Mesodermal cell (in vitro differentiated cells): Measurements from ENCODE around the gene COX18.

Source experiments
- H3K27ac ChIP-seq: 2 replicates; pipeline ENCODE4 v1.7.0; 2013; ENCODE audit warnings: mild to moderate bottlenecking, low read depth, low read length, moderate library complexity; ENCODE audit not compliant: severe bottlenecking
- H3K36me3 ChIP-seq: 2 replicates; pipeline ENCODE4 v1.7.1; 2013; ENCODE audit warnings: mild to moderate bottlenecking, low read length, moderate library complexity; ENCODE audit not compliant: control insufficient read depth, insufficient read depth
- H3K4me1 ChIP-seq: one replicate; pipeline ENCODE4 v1.7.1; 2013; ENCODE audit warnings: mild to moderate bottlenecking, low read length; ENCODE audit not compliant: insufficient read depth, control insufficient read depth, poor library complexity, severe bottlenecking
- H3K4me3 ChIP-seq: 2 replicates; pipeline ENCODE4 v1.7.0; 2013; ENCODE audit warnings: low read length, control low read depth, mild to moderate bottlenecking; ENCODE audit not compliant: insufficient read depth, poor library complexity, severe bottlenecking; ENCODE audit errors: extremely low read depth
- H3K9me3 ChIP-seq: 2 replicates; pipeline ENCODE4 v1.7.1; 2013; ENCODE audit warnings: mild to moderate bottlenecking, low read length, moderate library complexity; ENCODE audit not compliant: control insufficient read depth
- WGBS, 2 experiments: methylation state at CpG; one replicate each; pipeline ENCODE4 v1.1.5; 2013; ENCODE audit warnings: missing lambda C conversion rate in 2 of 2; ENCODE audit not compliant: insufficient coverage in 2 of 2; 5-methylcytosine and 5-hydroxymethylcytosine counted together

COX18 gene

DNA sequence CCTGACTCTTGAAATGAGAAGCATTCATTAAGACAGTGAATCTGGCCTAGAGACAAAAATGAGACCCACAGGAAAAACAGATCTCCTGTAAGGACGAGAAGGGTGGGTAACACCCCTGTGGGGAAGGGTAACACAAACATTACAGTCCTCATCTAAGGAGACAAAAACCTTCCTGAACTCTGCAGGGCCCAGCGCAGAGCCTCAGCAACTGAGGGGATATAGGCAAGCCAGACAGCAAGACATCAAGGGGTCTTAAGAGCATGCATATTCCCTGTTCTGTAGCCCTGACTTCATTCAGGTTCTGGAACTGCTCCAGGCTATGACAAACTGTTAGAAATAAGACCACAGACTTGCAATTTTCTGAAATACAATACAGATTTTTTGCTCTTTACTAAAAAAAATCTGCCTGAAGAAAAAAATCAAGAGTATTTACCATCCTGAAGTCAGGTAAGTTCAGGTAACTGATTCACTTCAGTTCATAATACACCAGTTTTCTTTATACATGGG lies 15.5 kb downstream of the COX18 start:
- WGBS, 2 experiments, result 100% methylated on average over 1 of the region's 2 CpGs
- H3K36me3 ChIP-seq, result peaks cover 34% of the 10 kb centered on the region
- no peaks in the 10 kb centered on the region for H3K9me3 ChIP-seq
- no peak overlapping the region for H3K4me3 ChIP-seq
- no peak overlapping the region for H3K27ac ChIP-seq
- no peaks in the 10 kb centered on the region for H3K4me1 ChIP-seq

DNA sequence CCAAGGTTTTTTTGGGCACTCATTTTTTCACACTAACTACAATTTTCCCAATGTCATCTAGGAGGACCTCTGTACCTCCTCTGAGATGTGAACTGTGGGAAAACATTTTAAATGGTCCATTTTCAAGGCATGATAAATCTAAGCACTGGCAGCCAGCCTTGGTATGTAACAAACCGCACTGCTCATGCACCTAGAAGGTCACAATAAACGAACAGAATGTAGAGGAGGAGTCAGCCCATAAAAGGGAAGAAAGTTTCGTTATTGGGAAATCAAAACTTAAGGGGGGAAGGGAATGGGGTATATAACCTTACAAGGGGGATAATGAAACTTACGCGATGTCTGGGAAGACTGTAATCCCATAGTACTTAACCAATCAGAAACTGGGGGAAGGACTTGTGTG lies 16.4 kb downstream of the COX18 start:
- no peak overlapping the region for H3K27ac ChIP-seq
- no peaks in the 10 kb centered on the region for H3K9me3 ChIP-seq
- peaks cover 27% of the 10 kb centered on the region for H3K36me3 ChIP-seq
- 83 to 96% methylated on average over 2 to 3 of the region's 5 CpGs for WGBS, 2 experiments
- no peaks in the 10 kb centered on the region for H3K4me1 ChIP-seq
- no peak overlapping the region for H3K4me3 ChIP-seq

DNA sequence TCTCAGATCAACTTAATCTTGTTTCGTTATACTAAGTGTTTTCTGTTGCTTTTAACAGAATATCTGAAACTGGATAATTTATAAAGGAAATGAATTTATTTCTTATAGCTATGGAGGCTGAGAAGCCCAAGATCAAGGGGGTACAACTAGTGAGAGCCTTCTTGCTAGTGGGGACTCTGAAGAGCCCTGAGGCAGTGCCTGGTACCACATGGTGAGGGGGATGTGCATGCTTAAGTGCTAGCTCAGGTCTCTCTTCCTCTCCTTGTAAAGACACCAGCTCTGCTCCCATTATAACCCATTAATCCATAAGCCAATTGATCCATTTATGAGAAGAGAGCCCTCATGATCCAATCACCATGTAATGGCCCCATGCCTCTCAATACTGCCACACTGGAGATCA lies 17.9 kb downstream of the COX18 start:
- H3K4me3 ChIP-seq, result no peak overlapping the region
- H3K9me3 ChIP-seq, result no peaks in the 10 kb centered on the region
- H3K27ac ChIP-seq, result no peak overlapping the region
- WGBS, 2 experiments, result no CpG with 5 or more reads among the region's 1 CpG
- H3K36me3 ChIP-seq, result peaks cover 12% of the 10 kb centered on the region
- H3K4me1 ChIP-seq, result no peaks in the 10 kb centered on the region

DNA sequence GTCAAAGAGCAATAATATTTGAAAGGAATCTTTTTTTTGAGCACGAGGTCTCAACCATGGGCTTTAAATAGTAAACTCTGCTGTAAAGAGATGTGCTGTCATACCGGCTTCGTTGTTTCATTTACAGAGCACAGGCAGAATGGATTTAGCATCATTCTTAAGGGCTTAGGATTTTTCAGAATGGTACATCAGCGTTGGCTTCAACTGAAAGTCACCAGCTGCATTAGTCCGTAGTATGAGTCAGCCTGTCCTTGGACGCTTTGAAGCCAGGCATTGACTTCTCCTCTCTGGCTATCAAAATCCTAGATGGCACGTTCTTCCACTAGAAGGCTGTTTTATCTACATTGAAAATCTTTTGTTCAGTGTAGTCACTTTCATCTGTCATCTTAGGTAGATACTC lies 23.6 kb downstream of the COX18 start:
- Histone ChIP-seq H3K4me1 (no peaks in the 10 kb centered on the region), H3K9me3 (no peaks in the 10 kb centered on the region), H3K36me3 (no peaks in the 10 kb centered on the region), H3K4me3 (no peak overlapping the region), H3K27ac (no peak overlapping the region)
- WGBS, 2 experiments, result 91 to 94% methylated on average over 7 of the region's 7 CpGs

DNA sequence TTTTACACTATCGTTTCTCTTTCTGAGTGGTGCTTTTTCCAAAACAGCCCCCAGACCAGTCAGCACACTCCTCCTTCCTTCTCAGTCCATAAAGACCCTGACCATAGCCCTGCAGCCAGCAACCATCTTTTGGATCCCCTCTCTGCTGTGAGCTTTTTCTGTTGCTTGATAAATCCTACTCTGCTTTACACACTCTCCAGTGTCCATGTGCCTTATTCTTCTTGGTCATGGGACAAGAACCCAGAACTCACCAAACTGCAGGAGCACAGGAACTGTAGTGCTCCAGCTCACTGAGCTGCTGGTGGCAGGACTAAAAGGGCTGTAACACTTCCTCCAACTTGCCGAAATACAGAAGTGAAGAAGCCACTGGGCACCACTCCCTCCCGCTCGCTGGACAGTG lies 32.5 kb downstream of the COX18 start:
- WGBS, 2 experiments, result 91 to 92% methylated on average over 4 of the region's 4 CpGs
- Histone ChIP-seq H3K27ac (no peak overlapping the region), H3K4me1 (no peaks in the 10 kb centered on the region), H3K9me3 (peaks cover 10% of the 10 kb centered on the region), H3K4me3 (no peak overlapping the region), H3K36me3 (no peaks in the 10 kb centered on the region)

GRCh38 chr4:73036123-73036522 lies 33.4 kb downstream of the COX18 start:
- Histone ChIP-seq H3K27ac (no peak overlapping the region), H3K4me1 (no peaks in the 10 kb centered on the region), H3K9me3 (peaks cover 10% of the 10 kb centered on the region), H3K36me3 (no peaks in the 10 kb centered on the region), H3K4me3 (no peak overlapping the region)
- WGBS, 2 experiments, result 83% methylated on average over 1 of the region's 1 CpG; no CpG with 5 or more reads in 1 of the 2 experiments

DNA sequence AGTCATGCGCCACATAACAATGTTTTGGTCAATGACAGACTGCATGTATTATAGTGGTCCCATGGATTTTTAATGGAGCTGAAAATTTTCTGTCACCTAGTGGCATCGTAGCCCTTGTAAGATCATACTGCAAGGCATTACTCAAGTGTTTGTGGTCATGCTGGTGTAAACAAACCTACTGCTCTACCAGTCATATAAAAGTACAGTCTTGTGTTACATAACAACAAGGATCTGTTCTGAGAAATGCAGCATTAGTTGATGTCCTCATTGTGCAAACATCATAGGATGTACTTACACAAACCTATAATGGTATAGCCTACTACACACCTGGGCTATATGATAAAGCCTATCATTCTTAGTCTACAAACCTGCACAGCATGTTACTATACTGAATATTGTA lies 34.6 kb downstream of the COX18 start:
- no peaks in the 10 kb centered on the region for H3K4me1 ChIP-seq
- no peaks in the 10 kb centered on the region for H3K36me3 ChIP-seq
- H3K27ac ChIP-seq, result no peak overlapping the region
- H3K4me3 ChIP-seq, result no peak overlapping the region
- WGBS, 2 experiments, result 90 to 100% methylated on average over 1 to 2 of the region's 2 CpGs
- H3K9me3 ChIP-seq, result peaks cover 10% of the 10 kb centered on the region

- Histone ChIP-seq H3K4me3 (no peak overlapping the region), H3K4me1 (no peaks in the 10 kb centered on the region), H3K36me3 (no peaks in the 10 kb centered on the region), H3K9me3 (no peaks in the 10 kb centered on the region), H3K27ac (no peak overlapping the region)
- 70 to 73% methylated on average over 2 of the region's 5 CpGs for WGBS, 2 experiments
Observed at GRCh38 chr4:73028621-73029020, 40.9 kb downstream of the COX18 start.

DNA sequence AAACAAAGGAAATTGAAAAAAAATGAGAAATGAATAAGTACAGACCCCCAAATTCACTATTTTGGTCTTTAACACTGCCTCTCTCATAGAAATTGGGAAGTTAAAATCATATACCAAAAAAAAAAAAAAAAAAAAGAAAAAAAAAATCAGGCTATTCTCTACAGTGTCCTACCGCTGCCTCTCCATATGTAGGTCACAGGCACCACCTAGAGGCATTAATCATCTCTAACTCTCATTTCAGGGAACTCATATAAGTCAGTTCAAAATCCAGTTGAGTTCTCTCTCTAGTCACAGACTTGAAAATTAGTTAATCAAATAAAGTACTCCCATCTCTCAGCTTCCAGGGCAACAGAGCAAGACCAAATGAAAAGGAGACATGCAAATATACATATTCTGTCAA lies 47.9 kb downstream of the COX18 start:
- no peaks in the 10 kb centered on the region for H3K36me3 ChIP-seq
- H3K27ac ChIP-seq, result no peak overlapping the region
- no peaks in the 10 kb centered on the region for H3K4me1 ChIP-seq
- WGBS, 2 experiments, result 17 to 60% methylated on average over 1 of the region's 1 CpG
- H3K4me3 ChIP-seq, result no peak overlapping the region
- no peaks in the 10 kb centered on the region for H3K9me3 ChIP-seq

DNA sequence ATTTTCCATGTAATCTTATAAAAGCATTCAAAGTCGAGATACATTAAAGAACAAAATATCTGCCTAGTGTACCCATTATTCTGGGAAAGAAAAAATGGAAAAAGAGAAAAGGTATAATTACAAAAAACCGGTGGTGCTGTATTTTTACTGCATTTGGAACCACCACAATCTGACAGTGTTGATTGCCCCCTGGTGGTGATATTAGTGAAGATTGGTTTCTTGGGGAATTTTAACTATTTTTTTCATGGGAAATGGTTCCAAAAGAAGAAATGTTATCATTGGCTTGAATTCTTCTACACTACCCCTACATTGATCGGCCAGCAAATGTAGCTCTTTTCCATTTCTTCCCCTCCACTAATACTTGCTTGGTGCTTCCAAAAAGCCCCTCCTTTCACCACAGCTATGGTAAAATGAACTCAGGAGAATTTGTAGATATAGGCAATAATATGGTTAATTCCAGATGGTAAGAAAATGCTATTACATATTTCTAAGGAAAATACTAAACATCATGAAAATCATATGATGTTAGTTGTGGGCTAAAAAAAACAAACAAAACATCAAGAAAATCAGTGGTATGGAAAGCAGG lies 50.0 kb downstream of the COX18 start:
- WGBS, 2 experiments, result 10% methylated on average over 2 of the region's 3 CpGs; no CpG with 5 or more reads in 1 of the 2 experiments
- Histone ChIP-seq H3K9me3 (no peaks in the 10 kb centered on the region), H3K36me3 (no peaks in the 10 kb centered on the region), H3K27ac (no peak overlapping the region), H3K4me1 (no peaks in the 10 kb centered on the region), H3K4me3 (no peak overlapping the region)

GRCh38 chr4:73018595-73018994 lies 50.9 kb downstream of the COX18 start:
- Histone ChIP-seq H3K36me3 (no peaks in the 10 kb centered on the region), H3K4me3 (no peak overlapping the region), H3K27ac (no peak overlapping the region), H3K9me3 (no peaks in the 10 kb centered on the region), H3K4me1 (no peaks in the 10 kb centered on the region)
- 90 to 92% methylated on average over 6 of the region's 6 CpGs for whole genome bisulfite sequencing, 2 experiments
